K562 (cell line): ENCODE results near the gene KIF3A. TPM values are rescaled to one million over a fixed set of nuclear protein-coding genes. Genes with fewer than 3 reads are reported as not detected.

ENCODE experiments used
- CLOCK ChIP-seq: fragments of 250-450 bp; sonication (Bioruptor Pico); IDR thresholded peaks from 2 replicates; pipeline ENCODE4 v1.4.0; 2020; ENCODE audit warnings: mild to moderate bottlenecking, moderate library complexity, borderline replicate concordance
- CREB5 ChIP-seq: fragments of 250-450 bp; sonication (Bioruptor Pico); IDR thresholded peaks from 2 replicates; pipeline ENCODE4 v1.5.0; 2020; ENCODE audit warnings: mild to moderate bottlenecking
- CXXC5 ChIP-seq: fragments of 250-450 bp; sonication (Bioruptor Pico); IDR thresholded peaks from 2 replicates; pipeline ENCODE4 v1.8.0; 2022; ENCODE audit warnings: inconsistent platforms, mild to moderate bottlenecking, moderate library complexity
- FOXK1 ChIP-seq: sonication (generic); formaldehyde crosslinking; IDR thresholded peaks from 2 replicates; pipeline ENCODE4 v1.8.0; 2022; ENCODE audit warnings: missing genetic modification reagents, mild to moderate bottlenecking, borderline replicate concordance
- GABPB2 ChIP-seq: fragments of 250-450 bp; sonication (Bioruptor Pico); conservative IDR thresholded peaks from 2 replicates; pipeline ENCODE4 v1.5.1; 2021; ENCODE audit warnings: mild to moderate bottlenecking
- HBP1 ChIP-seq: fragments of 450-650 bp; formaldehyde crosslinking; IDR thresholded peaks from 2 replicates; pipeline ENCODE4 v1.4.0; 2022; ENCODE audit warnings: missing genetic modification characterization
- HMBOX1 ChIP-seq: sonication (generic); IDR thresholded peaks from 2 replicates; pipeline ENCODE4 v1.6.1; 2016
- HSF4 ChIP-seq: fragments of 250-450 bp; sonication (Bioruptor Pico); IDR thresholded peaks from 2 replicates; pipeline ENCODE4 v2.1.2; 2022; ENCODE audit warnings: mild to moderate bottlenecking, moderate library complexity, borderline replicate concordance
- NR2C2 ChIP-seq, 2 experiments: fragments of 200-800 bp in 1 of 2; sonication (Bioruptor generic) in 1 of 2; sonication (generic) in 1 of 2; formaldehyde crosslinking in 1 of 2; IDR thresholded peaks; 2 replicates each; pipeline versions ENCODE4 v1.6.1 to v1.8.0; 2016 to 2022; ENCODE audit warnings: mild to moderate bottlenecking in 1 of 2, missing compliant biosample characterization in 1 of 2, missing genetic modification characterization in 1 of 2, missing genetic modification reagents in 1 of 2
- RBFOX2 ChIP-seq: fragments of 200-400 bp; formaldehyde crosslinking; IDR thresholded peaks from 2 replicates; pipeline ENCODE4 v1.6.1; 2017; ENCODE audit warnings: low read depth, mild to moderate bottlenecking, low read length, moderate library complexity
- RFX7 ChIP-seq: fragments of 250-450 bp; sonication (Bioruptor Pico); IDR thresholded peaks from 2 replicates; pipeline ENCODE4 v1.5.1; 2021; ENCODE audit warnings: mild to moderate bottlenecking
- STAT5B ChIP-seq: fragments of 250-450 bp; sonication (Bioruptor Pico); IDR thresholded peaks from 2 replicates; pipeline ENCODE4 v1.8.0; 2021; ENCODE audit warnings: mild to moderate bottlenecking, inconsistent platforms
- TGIF2 ChIP-seq: sonication (generic); formaldehyde crosslinking; IDR thresholded peaks from 2 replicates; pipeline ENCODE4 v1.8.1; 2022; ENCODE audit warnings: mild to moderate bottlenecking, missing genetic modification reagents, moderate library complexity
- USF1 ChIP-seq: sonication (generic); formaldehyde crosslinking; IDR thresholded peaks from 2 replicates; pipeline ENCODE4 v1.9.0; 2022; ENCODE audit warnings: mild to moderate bottlenecking, missing genetic modification reagents
- WHSC1 ChIP-seq: IDR thresholded peaks from one replicate; pipeline ENCODE4 v1.6.1; 2012; ENCODE audit warnings: low read length, control low read depth, inconsistent platforms
- ZNF184 ChIP-seq: sonication (generic); formaldehyde crosslinking; IDR thresholded peaks from 2 replicates; pipeline ENCODE4 v1.5.0; 2020; ENCODE audit warnings: missing genetic modification reagents
- ZNF324 ChIP-seq: fragments of 250-450 bp; sonication (Bioruptor Pico); IDR thresholded peaks from 2 replicates; pipeline ENCODE4 v1.4.0; 2020; ENCODE audit warnings: mild to moderate bottlenecking
- ZNF586 ChIP-seq: fragments of 450-650 bp; formaldehyde crosslinking; conservative IDR thresholded peaks from 2 replicates; pipeline ENCODE4 v1.4.0; 2020; ENCODE audit warnings: mild to moderate bottlenecking, moderate library complexity
- ZNF780A ChIP-seq: fragments of 250-450 bp; sonication (Bioruptor Pico); IDR thresholded peaks from 2 replicates; pipeline ENCODE4 v1.5.0; 2021; ENCODE audit warnings: mild to moderate bottlenecking
- polyA plus RNA-seq, 8 experiments: library from polyadenylated mRNA; depleted of rRNA in 4 of 8; stranded (reverse) in 5 of 8; unstranded in 3 of 8; fragments of >200 nt; fragmentation: Nextera tagmentation in 2 of 8; fragmentation: Illumina TruSeq in 1 of 8; extraction: Ambion mirVana in 2 of 8; extraction: Trizol in 1 of 8; gene quantifications; 2 replicates each; pipeline versions ENCODE4 v1.2.1 to v1.2.3, GENCODE V29; 2011 to 2014; ENCODE audit warnings: inconsistent platforms in 1 of 8, missing spikeins in 1 of 8
- total RNA-seq, 7 experiments: library from RNA; depleted of rRNA in 6 of 7; stranded (reverse); fragments of >200 nt in 6 of 7; fragmentation: Illumina TruSeq in 2 of 7; extraction: Trizol in 2 of 7; gene quantifications; 2 replicates each; pipeline versions ENCODE4 v1.2.1 to v1.2.3, GENCODE V29; 2011 to 2021; ENCODE audit warnings: low replicate concordance in 1 of 7

Gene KIF3A
- total and polyA plus RNA-seq, 9 of the 15 experiments (the other 6 are each of a cell fraction or from before 2014, with no cell fraction given), result 1.5 to 7.8 (median 6.0) TPM

GRCh38 chr5:132666310-132667123 is 70.8 kb downstream of the KIF3A start (continued):
- TF ChIP-seq ZNF184 (CRISPR knock-in tag) (no peak), NR2C2 (CRISPR knock-in tag; IDR thresholded peaks at IDR 0.05) (0 out of 2 replicates have a peak, but pooled peaks have one; percentile 32), NR2C2 (tag; IDR thresholded peaks at IDR 0.05) (peak; percentile 60; the same call in 1 of the 2 replicates), STAT5B (CRISPR knock-in tag) (peak; percentile 80), ZNF780A (0 out of 2 replicates have a peak, but pooled peaks have one; percentile 47), FOXK1 (no peak; the same call in 1 of the 2 replicates), WHSC1 (no peak), USF1 (CRISPR knock-in tag) (no peak), CXXC5 (CRISPR knock-in tag) (peak; percentile 93), HBP1 (CRISPR knock-in tag) (peak; percentile 89), RFX7 (CRISPR knock-in tag) (peak; percentile 84; the same call in 1 of the 2 replicates), TGIF2 (peak; percentile 71; the same call in 1 of the 2 replicates), RBFOX2 (peak; percentile 90), CLOCK (CRISPR knock-in tag) (peak; percentile 76; the same call in 1 of the 2 replicates), ZNF586 (CRISPR knock-in tag) (peak; percentile 92), ZNF324 (CRISPR knock-in tag) (peak; percentile 77), GABPB2 (CRISPR knock-in tag) (no peak; the same call in 1 of the 2 replicates), HMBOX1 (no peak), HSF4 (peak; percentile 95), CREB5 (CRISPR knock-in tag) (peak; percentile 90)
